ENCODE data around the gene PTPRE. TPM values are rescaled to one million over a fixed set of nuclear protein-coding genes. Genes with fewer than 3 reads are reported as not detected.
A peak's percentile ranks its signal among the peaks of the same experiment; 100 is the strongest.

Gene PTPRE
- total and polyA plus RNA-seq, 2 donors, result 5.7 to 15.9 TPM

DNA sequence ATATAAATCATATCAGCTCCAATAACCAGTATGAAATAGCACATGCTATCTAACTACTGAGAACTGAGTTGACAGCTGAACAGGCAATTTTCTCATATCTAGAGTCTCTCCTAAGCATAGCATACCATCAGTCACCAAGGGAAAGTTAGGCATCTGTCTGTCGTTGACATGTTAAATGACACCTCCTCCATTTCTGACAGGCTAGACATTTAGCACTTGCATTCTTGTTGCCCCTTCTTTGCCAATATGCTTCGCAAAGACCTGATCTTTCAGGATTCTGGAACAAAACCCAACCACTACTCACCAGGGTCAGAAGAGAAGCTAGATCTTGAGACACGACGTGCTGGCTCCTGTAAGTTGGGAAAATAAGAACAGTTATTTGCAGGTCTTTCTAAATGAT lies 209.3 kb downstream of the PTPRE start:
- no peak overlapping the region for H3K27ac ChIP-seq (ENCODE audit: low read depth)
- 98% methylated on average over 4 of the region's 4 CpGs for WGBS
- no peaks in the 10 kb centered on the region for H3K4me1 ChIP-seq (ENCODE audit: insufficient read depth)
- no peak for DNase-seq (ENCODE audit: extremely low spot score)
- H3K36me3 ChIP-seq (ENCODE audit: insufficient read depth), result no peaks in the 10 kb centered on the region
- H3K4me3 ChIP-seq (ENCODE audit: low read depth, low read length), result no peak overlapping the region

DNA sequence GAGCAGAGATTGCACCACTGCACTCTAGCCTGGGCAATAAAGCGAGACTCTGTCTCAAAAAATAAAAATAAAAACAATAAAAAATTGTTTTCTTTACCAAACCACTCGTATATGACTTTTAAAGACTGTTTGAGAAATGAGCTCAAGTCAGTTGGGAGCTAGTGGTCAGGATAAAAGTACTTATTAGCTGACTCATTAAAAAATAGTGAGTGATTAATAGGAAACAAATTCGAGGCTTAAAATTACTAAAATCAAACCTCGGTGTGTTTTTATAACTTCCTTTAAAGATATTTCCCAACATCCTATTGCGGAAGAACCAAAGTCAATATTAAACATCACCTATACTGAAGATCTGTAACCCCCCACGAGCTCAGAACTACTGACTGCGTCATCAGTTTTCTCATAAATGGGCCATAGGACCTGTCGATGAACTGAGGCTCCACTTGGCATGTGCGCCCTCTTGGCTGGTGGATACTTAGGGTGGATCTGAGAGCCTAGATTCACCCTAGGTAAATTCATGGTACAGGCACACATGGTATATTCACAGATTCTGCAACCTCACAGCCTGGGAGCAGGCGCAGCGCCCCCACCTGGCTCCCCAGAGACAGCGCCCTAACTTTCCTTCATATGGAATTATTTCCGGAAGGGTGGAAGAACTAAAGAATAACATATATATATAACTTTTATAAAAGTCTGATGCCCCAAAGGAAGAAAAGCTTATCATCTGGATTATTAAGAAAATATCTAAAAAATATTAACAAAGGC lies 210.1 kb downstream of the PTPRE start:
- WGBS, result 91% methylated on average over 13 of the region's 13 CpGs

DNA sequence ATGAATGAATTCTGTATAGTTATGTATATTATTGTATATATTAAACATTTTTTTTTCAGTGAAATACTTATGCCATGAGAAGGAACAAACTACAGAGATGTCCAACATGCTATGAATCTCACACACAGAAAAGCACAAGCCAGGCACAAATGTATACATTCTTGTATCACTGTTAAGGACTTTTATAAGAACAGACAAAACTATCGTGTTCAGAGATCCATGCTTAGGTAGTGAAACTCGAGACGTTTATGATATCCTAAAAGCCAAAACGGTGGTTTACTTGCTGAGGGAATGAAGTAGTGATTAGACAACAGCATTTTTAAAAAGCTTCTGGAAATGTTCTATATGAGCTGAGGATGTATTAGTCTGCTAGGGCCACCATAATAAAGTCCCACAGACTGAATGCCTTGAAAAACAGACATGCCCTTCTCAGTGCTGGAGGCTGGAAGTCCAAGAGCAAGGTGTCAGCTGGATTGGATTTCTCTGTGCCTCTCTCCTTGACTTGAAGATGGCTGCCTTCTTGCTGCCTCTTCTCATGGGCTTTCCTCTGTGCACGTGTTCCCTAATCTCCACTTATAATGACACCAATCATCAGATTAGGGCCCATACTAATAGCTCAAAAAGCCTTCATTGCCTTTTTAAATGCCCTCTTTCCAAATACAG lies 215.0 kb downstream of the PTPRE start:
- no peak for DNase-seq (ENCODE audit: extremely low spot score)
- Histone ChIP-seq H3K36me3 (ENCODE audit: insufficient read depth) (no peaks in the 10 kb centered on the region), H3K4me1 (ENCODE audit: insufficient read depth) (no peaks in the 10 kb centered on the region), H3K27ac (ENCODE audit: low read depth) (no peak overlapping the region), H3K4me3 (ENCODE audit: low read depth, low read length) (no peak overlapping the region)
- 71% methylated on average over 5 of the region's 5 CpGs for WGBS

More for the DNA sequence above, 210.1 kb downstream of the PTPRE start:
- Histone ChIP-seq H3K4me1 (ENCODE audit: insufficient read depth) (no peaks in the 10 kb centered on the region), H3K4me3 (ENCODE audit: low read depth, low read length) (no peak overlapping the region), H3K36me3 (ENCODE audit: insufficient read depth) (no peaks in the 10 kb centered on the region), H3K27ac (ENCODE audit: low read depth) (no peak overlapping the region)
- DNase-seq (ENCODE audit: extremely low spot score), result no peak

DNA sequence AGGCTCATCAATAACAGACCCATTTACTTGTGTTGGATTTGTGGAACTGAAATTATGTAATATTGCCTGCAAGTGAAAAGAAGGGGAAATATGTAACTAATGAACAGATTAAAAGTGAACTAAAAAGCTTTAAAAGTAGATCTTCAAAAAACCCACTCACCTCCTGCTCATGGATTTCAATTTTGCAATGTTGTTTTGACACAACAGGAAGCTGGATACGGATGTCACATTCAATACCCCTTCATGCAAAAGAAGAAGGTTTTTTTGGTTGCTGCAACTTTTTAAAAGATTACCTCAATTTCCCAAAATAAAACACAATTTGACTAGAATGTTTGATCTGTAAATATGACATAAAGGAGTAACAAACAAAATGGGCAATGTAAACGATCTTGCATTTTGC lies 216.0 kb downstream of the PTPRE start:
- WGBS, result 81% methylated on average over 2 of the region's 2 CpGs
- no peak overlapping the region for H3K4me3 ChIP-seq (ENCODE audit: low read depth, low read length)
- no peaks in the 10 kb centered on the region for H3K36me3 ChIP-seq (ENCODE audit: insufficient read depth)
- no peak overlapping the region for H3K27ac ChIP-seq (ENCODE audit: low read depth)
- DNase-seq (ENCODE audit: extremely low spot score), result no peak
- no peaks in the 10 kb centered on the region for H3K4me1 ChIP-seq (ENCODE audit: insufficient read depth)

DNA sequence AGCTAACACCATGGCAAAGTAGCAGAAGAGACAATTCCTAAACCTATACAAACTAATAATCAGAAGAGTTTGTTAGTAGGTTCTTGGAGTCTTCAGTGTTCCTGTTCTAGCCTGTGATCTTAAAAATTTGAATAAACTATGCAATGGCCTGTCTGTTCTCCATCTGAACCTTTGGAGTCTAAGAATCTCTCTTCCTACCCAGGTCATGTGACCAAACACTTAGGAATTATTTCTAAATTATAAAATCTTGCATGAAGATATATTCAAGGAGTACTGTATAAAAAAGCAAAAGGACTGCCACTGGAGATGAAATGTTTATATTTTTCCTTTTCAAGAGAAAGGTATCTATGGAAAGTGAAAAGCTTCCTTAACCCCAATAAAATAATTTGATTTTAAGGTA lies 216.9 kb downstream of the PTPRE start:
- Histone ChIP-seq H3K27ac (ENCODE audit: low read depth) (no peak overlapping the region), H3K36me3 (ENCODE audit: insufficient read depth) (no peaks in the 10 kb centered on the region), H3K4me3 (ENCODE audit: low read depth, low read length) (no peak overlapping the region), H3K4me1 (ENCODE audit: insufficient read depth) (no peaks in the 10 kb centered on the region)
- no peak for DNase-seq (ENCODE audit: extremely low spot score)

DNA sequence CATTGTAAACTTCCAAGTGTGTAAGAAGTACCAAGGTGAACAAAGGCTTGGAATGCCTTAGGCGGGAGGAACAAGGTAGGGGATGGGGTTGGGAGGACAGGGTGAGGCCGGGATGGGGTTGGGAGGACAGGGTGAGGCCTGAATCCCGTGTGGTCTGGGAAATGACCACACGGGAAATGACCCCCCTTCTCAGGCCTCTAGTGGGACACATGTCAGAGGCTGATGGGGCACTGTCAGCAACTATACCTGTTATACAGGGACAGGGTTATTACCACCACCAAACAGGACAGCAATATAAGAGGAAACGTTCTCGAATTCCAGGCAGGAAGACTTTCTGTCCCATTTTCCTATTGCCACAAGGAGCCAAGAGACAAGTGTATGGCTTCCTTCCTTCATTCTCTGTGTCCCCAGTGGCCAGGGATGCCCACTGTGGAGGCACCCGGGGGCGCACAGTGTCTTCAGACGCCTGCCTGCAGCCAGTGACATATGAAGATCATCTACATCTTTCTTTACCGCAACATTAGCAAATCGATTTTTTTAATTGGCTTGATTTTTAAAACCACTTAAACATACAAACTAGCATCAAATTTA lies 218.0 kb downstream of the PTPRE start:
- no peak for DNase-seq (ENCODE audit: extremely low spot score)
- no peak overlapping the region for H3K4me3 ChIP-seq (ENCODE audit: low read depth, low read length)
- H3K27ac ChIP-seq (ENCODE audit: low read depth), result no peak overlapping the region
- 39% methylated on average over 11 of the region's 11 CpGs for WGBS
- H3K36me3 ChIP-seq (ENCODE audit: insufficient read depth), result no peaks in the 10 kb centered on the region
- no peaks in the 10 kb centered on the region for H3K4me1 ChIP-seq (ENCODE audit: insufficient read depth)

DNA sequence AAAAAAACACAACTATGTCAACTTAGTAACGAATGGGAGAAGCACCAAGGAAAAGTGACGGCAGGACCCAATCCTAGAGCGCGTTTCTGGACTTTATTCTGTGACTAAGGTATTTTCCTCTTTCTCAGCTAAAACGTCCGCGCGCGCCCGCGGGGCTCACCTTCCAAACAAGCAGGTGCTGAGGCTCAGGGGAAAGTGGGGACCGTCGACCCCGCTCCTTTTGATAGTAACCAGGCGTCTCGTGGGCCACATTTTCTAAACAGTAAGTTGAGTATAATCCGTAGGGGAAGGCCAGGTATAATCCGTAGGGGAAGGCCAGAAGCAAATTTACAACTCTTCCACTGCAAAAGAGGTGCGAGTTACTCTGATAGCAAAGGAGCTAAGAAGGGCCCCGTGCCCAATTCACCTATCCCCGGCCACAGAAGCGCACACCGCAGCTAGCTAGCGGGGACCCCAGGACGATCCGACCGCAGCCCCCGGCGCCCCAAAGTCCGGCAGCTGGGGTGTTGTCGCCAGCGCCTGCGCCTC lies 218.6 kb downstream of the PTPRE start:
- Histone ChIP-seq H3K4me3 (ENCODE audit: low read depth, low read length) (peak overlapping the region; percentile 45), H3K36me3 (ENCODE audit: insufficient read depth) (no peaks in the 10 kb centered on the region), H3K4me1 (ENCODE audit: insufficient read depth) (no peaks in the 10 kb centered on the region), H3K27ac (ENCODE audit: low read depth) (no peak overlapping the region)
- 3% methylated on average over 33 of the region's 33 CpGs for WGBS
- no peak for DNase-seq (ENCODE audit: extremely low spot score)

DNA sequence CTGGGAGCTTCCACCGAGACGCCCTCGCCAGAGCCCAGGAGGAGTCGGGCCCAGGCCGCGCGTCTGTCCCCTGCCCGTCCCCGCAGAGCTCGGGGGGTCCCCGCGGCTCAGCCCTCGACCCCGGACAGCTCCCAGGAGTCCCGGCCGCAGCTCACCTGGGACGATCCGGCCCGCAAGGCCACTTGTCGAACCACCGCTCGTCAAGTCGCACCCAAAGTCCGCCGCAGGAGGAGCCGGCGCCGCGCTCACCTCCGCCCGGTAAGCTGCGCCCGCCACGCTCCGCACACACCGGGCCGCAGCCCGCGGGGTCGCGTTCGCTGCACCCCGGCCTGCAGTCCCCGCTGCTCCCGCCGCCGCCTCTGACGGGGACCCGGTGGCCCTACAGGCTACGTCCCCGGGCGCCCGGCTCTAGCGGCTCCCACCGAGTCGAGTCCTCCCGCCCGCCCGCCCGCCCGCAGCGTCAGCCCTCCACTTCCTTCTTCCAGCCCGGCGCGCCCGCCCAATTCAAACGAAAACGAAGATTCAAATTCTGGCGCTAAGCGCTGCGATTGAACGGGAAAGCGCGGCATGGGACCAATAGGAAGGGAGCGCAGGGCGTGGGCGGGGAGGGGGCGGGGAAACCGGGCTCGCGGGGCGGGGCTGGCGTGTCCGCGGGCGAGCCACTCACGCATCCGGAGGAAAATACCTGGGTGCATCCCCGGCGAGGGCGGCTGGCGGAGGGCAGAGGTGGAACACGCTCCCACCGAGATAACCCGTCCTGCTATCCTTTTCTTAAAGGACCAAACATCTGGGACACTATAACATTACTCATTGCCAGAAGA lies 219.3 kb downstream of the PTPRE start, which contains the start of gene MKI67:
Gene MKI67, minus strand, starts transcription at position 480 of the 821 bp plus-strand sequence. CDS start 756 bp downstream, outside the sequence.
- under 1% methylated on average over 95 of the region's 95 CpGs for WGBS
- no peaks in the 10 kb centered on the region for H3K36me3 ChIP-seq (ENCODE audit: insufficient read depth)
- peak within 1 kb of the TSS; percentile 45 for H3K4me3 ChIP-seq (ENCODE audit: low read depth, low read length)
- peak; percentile 81 for DNase-seq (ENCODE audit: extremely low spot score)
- H3K4me1 ChIP-seq (ENCODE audit: insufficient read depth), result no peaks in the 10 kb centered on the region
- no peak within 1 kb of the TSS for H3K27ac ChIP-seq (ENCODE audit: low read depth)

DNA sequence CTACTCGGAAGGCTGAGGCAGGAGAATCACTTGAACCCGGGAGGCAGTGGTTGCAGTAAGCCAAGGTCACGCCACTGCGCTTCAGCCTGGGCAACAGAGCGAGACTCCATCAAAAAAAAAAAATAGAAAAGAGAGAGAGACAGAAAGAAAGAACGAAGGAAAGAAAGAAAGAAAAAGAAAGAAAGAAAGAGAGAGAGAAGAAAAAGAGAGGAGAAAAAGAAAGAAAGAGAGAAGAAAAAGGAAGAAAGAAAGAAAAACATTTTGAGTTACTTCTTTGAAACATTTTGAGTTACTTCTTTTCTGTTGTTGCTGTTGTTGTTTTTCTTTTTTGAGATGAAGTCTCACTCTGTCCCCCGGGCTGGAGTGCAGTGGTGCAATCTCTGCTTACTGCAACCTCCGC lies 221.7 kb downstream of the PTPRE start:
- Histone ChIP-seq H3K27ac (ENCODE audit: low read depth) (no peak overlapping the region), H3K4me3 (ENCODE audit: low read depth, low read length) (no peak overlapping the region), H3K36me3 (ENCODE audit: insufficient read depth) (no peaks in the 10 kb centered on the region), H3K4me1 (ENCODE audit: insufficient read depth) (no peaks in the 10 kb centered on the region)
- DNase-seq (ENCODE audit: extremely low spot score), result no peak
- WGBS, result 70% methylated on average over 8 of the region's 8 CpGs

DNA sequence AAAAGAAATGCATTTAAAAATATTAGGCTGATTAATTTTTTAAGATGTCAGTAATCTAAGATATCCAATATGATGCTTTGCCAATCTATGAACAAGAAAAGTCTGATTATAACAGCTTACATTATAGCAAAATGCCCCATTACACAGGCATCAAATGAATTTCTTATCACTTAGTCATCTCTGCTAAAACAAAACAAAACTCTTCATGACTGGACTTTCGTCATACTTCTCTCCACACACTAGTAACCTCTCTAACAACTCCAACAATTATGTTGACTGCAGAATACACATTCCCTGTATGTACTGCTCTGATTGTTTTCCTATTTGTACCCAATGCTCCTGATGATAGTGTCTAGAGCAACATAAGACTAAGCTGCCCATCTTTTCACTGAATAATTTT lies 223.1 kb downstream of the PTPRE start:
- WGBS, result 67% methylated on average over 1 of the region's 1 CpG
- no peak overlapping the region for H3K4me3 ChIP-seq (ENCODE audit: low read depth, low read length)
- no peak overlapping the region for H3K27ac ChIP-seq (ENCODE audit: low read depth)
- no peaks in the 10 kb centered on the region for H3K4me1 ChIP-seq (ENCODE audit: insufficient read depth)
- no peaks in the 10 kb centered on the region for H3K36me3 ChIP-seq (ENCODE audit: insufficient read depth)
- DNase-seq (ENCODE audit: extremely low spot score), result no peak

Other genes with a start within 250 kb of the PTPRE start
- gene FOXI2, start 169.9 kb upstream of the PTPRE start, total RNA-seq, result not detected
- gene FOXI2, start 169.9 kb upstream of the PTPRE start, polyA plus RNA-seq, result 0.58 TPM
- 0.42 TPM for gene CLRN3, start 14.2 kb upstream of the PTPRE start, total RNA-seq
- not detected for gene CLRN3, start 14.2 kb upstream of the PTPRE start, polyA plus RNA-seq
- 17.8 TPM for gene MKI67, start 219.3 kb downstream of the PTPRE start, total RNA-seq
- 0.42 TPM for gene MKI67, start 219.3 kb downstream of the PTPRE start, polyA plus RNA-seq